HG02588 (cell line): ENCODE measurements around the gene OTULINL.
"Not testable (repeated sequence)": the region's sequence is repeated elsewhere in the genome, so short reads cannot be mapped to it uniquely, and the experiment has no call there.

Experiments used
- ATAC-seq: cut with Tn5 transposase; IDR thresholded peaks from one replicate; pipeline ENCODE4 v1.9.1; 2021; ENCODE audit warnings: mild to moderate bottlenecking, moderate library complexity; ENCODE audit not compliant: unreplicated experiment

Gene OTULINL

DNA sequence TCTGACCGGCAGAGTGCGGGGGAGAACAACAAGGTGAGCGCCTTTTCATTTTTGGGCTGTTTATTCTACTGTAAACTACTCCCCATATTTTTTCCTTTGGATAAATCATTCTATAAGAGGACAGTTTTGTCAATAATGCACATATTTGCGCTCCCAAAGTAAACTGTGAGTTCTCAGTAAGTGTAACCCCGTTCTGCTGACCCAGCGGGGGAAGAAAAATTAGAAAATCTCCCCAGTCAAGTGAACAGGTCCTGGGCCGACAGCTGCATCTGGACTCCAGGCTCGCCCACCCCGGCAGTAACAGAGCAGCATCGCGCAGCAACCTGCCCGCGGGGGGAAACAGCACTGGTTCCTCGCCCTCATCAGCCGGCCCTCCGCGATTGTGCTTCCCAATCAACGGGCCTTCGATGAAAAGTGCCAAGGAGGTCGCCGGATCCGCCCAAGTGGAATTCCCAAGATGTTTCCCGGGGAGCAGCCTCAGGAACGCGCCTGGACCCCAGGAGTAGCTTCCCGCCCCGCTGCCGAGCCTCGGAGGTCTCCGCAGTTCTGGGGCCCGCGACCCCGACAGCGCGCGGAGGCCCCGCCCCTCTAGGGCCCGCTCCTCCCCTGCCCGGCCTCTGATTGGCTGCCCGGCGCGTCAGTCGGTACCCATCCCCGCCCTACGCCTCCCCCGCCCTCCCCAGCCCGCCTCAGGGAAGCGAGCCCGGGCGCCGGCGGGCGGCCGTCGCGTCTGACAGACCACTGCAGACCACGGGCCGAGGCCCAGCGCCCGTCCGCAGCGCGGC is at the start of gene OTULINL:
Gene OTULINL (plus strand): TSS at position 687 of the 785 bp plus-strand sequence. CDS start 103 bp downstream, outside the sequence.
- peak; percentile 99 for ATAC-seq

DNA sequence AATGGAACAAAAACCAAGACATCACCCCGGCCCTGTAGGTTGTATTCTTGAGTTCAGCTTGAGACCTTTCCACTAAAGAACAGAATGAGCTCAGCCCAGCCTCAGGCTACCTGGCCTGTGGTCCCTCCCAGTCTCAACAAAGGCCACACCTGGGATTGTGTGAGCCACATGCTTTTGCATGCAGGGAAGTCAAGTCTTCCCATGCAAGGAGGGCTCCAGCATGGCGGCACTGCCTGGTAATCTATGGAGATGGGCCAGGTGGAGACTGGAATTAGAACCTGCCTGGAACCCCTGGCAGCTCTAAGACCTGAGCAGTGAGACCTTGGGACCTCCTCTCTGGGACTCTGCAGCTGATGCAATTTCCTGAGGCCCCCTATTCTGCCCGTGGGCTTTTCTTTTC is 49.4 kb upstream of the OTULINL start:
- ATAC-seq = no peak

DNA sequence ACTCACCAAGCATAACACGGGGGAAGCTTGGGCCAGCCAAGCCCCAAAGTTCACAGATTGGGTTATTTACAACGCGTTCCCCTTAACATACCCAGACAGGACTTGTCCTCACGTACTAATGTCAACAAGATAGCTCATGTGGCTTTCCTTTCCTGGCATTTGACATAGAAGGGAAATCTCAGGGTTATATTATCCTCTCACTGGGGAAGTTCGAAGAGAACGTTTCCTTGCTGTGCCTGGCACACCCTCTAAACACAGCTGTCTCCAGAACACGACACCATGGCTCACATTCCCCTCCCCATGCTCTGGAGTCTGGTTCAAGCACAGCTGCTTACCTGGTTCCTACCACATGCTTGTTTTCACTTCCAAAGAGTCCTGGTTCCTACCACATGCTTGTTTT is 46.8 kb upstream of the OTULINL start:
- no peak for ATAC-seq

DNA sequence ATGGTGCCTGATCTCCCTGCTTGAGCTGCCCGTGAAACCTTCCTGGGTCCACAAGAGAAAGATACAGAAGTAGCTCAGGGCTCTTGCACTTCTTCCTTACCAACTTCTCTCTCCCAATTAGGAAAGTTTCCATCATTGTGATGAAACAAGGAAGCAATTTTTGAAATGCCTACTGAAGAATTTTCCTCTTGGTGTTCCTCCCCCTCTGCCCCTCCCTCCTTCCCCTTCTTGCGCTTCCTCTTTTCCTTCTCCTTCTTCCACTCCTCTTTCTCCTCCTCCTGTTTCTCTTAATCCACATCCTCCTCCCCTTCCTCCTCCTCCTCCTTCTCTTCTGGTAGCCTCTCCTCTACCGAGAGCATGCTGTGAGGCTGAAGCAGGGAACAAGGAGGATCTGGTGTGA is 36.3 kb upstream of the OTULINL start:
- no peak for ATAC-seq

DNA sequence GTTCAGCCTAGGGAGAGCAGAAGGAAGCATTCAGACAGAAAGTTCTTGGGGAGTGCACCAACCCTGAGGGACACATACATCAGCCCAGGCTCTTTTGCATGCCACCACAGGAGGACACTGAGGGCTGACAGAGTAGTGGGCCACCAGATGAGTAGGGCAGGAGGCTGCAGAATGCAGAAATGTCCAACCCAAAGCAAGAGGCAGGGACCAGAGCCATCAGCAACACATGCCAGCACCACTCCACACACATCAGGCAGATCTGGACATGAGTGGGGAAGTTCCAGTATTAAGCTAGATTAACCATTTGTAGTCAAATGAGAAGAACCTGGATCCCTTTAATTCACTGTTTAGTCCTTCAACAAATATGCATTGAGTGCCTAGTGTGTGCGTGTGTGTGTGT is 35.7 kb upstream of the OTULINL start:
- no peak for ATAC-seq

DNA sequence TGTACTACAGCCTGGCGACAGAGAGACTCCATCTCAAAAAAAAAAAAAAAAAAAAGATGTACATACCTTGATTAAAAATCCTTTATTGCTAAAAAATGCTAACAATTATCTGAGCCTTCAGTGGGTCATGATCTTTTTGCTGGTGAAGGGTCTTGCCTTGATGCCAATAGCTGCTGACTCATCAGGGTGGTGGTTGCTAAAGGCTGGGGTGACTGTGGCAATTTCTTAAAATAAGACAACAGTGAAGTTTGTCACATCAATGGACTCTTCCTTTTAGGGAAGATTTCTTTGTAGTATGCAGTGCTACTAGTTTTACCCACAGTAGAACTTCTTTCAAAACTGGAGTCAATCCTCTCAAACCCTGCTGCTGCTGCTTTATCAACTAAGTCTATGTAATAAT is 33.9 kb upstream of the OTULINL start:
- ATAC-seq = no peak

DNA sequence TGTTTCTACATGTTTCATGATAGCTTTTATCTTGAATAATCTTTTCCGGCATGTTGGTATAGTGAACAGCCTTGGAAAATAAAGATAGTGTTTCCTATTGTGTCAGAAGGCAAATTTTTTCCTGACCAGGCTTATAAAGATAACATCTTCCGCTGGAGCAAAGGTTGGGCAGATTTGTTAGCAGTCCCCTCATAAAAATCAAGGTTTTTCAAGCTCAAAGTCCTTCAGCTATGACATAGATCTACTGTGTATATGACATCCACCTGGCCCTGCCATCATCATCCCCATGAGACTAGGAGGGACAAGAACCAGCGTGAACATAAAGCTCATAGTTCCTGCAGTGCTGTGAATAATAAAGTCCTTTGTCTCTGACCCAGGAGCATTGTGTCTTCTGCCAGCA is 30.4 kb upstream of the OTULINL start:
- no peak for ATAC-seq

DNA sequence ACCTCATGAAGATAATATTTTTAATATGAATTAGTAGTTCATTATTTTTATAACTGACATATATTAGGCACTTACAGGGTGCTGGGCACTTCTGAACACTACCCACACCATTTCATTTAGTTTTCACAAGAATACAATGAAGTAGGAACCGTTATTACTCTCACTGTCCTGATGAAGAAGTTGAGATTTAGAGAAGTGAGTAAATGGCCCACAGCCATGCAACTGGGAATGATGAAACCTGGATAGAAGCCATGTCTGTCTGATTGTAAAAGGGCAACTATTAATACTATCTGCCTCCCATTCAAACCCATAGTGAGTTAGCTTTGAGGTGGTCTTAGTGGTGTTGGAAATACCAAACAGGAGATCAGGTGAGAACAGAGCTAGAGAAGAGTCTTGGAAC is 29.6 kb upstream of the OTULINL start:
- ATAC-seq = no peak

DNA sequence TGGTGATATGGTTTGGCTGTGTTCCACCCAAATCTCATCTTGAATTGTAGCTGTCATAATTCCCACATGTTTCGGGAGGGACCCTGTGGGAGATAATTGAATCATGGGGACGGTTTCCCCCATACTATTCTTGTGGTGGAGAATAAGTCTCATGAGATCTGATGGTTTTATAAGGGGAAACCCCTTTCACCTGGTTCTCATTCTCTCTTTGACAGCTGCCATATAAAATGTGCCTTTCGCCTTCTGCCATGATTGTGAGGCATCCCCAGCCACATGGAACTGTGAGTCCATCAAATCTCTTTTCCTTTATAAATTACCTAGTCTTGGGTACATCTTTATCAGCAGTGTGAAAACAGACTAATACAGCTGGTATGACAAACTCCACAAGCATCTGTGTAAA is 27.3 kb upstream of the OTULINL start:
- not testable (repeated sequence) for ATAC-seq

DNA sequence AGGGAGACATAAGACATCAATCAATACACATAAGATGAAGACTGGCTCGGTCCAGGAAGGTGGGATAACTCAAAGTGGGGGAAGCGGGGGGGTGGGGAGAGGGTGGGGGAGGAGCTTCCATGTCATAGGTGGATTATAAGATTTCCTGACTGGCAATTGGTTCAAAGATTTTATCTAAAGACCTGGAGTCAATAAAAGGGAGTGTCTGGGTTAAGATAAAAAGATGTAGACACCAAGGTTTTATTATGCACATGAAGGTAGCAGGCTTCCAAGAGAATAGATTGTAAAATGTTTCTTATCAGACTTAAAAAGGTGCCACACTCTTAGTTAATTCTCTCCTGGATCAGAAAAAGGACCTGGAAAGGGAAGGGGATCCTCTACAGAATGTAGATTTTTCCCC is 25.6 kb upstream of the OTULINL start:
- ATAC-seq = no peak

DNA sequence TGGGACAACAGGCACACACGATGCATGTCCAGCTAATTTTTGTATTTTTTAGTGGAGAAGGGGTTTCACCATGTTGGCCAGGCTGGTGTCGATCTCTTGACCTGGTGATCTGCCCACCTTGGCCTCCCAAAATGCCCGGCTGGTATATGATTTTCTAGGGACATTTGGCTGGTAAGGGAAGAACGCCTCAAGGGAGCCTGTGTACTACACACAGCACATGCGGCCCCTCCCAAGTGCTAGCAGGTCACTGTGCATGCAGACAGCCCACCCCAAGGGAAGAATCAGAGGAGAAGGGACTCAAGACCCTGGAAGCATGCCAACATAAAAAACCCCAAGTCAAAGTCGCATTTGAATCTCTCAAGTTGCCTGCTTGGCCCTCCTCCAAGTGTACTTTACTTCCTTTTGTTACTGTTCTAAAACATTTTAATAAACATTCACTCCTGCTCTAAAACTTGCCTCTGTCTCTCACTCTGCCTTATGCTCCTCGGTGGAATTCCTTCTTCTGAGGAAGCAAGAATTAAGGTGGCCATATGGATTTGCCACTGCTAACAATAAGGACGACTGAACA is 24.3 kb upstream of the OTULINL start:
- ATAC-seq = no peak

DNA sequence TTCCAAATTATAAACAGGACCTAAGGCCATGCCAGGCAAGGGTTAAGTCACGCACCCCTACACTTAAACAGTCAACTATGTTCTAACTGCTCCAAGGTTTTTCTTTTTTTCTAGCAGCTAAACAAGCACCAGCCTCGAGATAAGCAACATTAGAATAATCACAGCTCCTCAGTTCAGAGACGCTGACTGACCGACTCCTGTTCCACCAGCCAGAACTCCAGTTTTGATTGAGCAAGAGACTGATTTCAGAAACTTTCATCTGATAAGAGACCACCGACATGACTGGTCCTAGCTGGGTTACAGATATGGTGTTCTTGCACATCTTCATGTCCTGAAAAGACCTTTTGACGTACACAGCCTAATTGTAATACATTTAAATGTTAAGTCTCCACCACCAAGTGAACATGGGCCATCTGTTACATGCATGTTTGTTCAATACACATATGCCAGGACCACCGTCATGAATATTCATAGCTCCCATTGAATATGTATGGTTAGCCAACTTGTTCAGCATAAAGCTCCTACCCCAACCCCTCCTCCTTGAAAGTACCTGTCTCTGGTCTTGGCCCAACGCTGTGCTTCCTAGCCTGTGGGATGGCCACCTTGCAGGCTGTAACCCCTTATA is 23.7 kb upstream of the OTULINL start:
- no peak for ATAC-seq

DNA sequence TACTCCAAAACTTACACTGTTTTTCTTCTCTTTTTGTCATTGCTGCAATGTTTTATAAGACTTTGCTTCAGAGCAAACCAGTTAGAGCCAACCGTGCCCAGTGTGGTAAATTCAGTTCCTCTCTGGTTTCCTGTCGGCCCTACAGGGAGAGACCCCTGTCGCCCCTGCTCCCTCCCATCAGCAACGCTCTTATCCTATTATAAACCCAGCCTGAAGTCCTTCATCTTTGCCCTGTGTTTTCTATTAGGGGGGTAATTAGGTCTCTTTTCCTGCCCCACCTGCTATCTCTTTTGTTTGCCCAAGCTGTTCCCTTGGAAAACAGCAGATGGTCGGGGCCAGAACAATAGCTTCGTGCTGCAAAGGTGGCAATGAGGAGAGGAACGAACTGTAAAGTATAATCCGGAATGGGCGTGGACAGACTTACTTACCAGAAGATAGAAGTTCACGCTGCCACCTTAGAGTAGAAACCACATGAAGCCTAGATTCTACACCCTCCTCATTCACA is 21.4 kb upstream of the OTULINL start:
- ATAC-seq = no peak

DNA sequence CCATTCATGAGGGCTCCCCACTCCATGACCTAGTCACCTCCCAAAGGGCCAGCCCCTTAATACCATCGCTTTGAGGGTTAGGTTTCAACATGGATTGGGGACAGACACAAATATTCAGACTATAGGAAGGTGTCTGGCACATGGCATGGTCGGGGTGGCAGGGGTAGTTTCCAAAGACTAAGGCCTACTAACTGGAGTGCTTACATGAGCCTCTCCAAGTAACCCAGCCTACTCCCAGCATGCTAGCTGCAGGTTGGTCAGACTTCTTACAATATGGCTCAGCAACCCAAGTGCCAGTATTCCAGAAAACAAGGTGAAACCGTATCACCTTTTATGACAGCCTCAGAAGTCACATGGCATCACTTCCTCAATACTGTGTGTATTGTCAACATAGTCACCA is 19.9 kb upstream of the OTULINL start:
- ATAC-seq = no peak

DNA sequence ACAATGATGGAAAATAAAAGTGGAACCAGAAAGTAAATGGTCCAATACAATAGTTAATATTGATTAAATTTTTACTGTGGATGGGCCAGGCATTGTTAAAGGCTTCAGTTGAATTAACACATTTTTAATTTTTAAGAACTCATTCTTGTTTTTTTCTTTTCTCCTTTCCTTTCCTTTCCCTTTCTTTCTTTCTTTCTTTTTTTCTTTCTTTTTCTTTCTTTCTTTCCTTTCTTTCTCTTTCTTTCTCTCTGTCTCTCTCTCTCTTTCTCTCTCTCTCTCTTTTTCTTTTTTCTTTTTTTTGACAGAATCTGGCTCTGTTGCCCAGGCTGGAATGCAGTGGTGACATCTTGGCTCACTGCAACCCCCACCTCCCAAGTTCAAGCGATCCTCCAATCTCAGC is 13.3 kb upstream of the OTULINL start:
- no peak for ATAC-seq

DNA sequence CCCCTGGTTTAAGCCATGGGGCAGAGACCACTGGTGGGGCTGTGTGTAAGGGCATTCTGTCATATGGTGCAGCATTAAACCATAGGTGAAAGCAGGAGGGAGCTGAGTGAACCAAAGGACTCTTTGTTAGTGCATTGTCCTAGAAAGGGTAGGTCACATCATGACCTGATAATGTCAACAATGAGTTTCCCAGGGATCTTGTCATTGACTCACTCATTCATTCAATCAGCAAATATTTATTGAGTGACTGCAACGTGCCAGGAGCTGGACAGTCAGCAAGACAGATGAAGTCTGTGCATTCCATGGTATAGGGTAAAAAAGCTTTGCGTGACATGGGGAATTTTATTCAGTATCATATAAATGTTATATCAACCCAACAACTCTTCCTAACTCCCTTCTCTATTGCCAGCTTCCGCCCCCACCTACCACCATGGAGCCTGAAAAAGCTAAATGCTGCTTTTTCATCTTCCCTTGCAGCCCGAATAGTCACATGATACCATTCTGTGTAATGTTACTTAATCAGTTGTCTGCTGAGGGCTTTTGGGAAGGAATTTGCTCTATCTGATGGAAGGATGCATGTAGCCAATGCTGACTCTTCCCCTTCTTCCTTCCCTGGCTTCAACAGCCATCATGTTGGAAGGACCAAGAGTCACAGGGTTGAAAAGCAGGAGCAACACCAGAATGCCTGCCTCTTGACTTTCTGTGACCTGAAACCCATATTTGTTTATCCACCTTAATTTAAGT is 11.5 kb upstream of the OTULINL start:
- ATAC-seq = no peak

DNA sequence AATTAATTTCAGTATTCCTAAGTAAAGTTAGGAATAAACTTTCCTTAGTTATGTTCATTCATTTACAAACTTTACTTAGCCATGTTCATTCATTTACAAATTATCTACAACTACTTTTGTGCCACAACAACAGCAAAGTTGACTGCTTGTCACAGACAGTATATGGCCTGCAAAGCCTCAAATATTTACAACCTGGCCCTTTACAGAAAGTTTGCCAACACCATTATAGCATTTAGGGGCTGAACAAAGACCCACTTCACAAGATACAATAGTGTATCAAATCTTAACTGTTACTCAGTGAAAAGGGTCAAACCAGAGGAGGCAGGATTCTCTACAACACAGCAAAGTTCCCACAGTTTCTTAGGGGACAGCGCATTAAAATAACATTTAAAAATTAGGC is 9.7 kb upstream of the OTULINL start:
- no peak for ATAC-seq

DNA sequence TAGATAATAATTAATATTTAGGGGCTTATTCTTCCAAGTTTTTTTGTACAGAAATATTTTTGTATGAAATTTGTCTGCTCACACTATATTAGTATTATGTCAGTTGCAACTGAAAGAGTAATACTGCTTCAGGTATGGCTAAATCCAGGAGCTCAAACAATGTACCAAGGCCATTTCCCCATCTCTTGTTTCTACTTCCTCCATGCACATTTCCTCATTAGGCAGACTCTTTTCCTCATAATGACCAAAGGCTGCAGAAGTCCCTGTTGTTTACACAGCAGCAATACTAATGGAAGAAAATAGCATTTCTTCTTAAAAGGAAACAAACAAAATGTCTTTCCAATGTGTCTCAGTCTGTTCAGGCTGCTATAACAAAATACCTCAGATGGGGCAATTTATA is 9.2 kb upstream of the OTULINL start:
- ATAC-seq = no peak

DNA sequence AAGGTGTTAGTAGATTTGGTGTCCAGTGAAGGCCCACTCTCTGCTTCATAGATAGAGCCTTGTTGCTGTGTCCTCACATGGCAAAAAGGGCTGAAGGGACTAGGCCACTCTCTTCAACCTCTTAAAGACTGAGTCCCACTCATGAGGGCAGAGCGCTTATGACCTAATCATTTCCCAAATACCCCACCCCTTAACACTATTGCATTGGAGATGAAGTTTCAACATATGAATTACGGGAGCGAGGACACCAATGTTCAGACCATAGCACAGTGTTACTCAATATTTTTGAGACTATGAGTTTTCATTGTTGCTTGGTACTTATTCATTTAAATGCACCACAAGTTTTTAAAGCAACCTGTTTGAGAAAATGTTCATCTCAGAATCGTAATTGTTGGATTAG is 8.8 kb upstream of the OTULINL start:
- no peak for ATAC-seq

DNA sequence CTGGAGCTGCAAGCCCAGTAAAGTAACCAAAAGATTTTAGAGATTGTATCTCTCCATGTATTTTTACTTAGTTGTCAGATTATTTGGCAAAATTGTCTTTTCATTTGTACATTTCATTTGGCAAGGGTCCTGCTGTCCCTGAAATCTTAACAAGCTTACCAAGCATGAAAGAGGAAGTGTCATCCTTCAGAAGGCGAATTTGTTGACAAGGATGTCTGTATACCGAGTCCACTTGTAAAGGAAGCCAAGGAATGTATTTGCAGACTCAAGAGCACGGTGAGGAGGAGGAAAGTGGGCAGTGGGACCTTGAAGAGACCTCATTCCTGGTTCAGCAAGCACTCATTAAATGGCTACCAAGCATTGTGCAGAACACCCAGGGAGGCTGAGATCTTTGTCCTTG is 7.5 kb upstream of the OTULINL start:
- no peak for ATAC-seq

DNA sequence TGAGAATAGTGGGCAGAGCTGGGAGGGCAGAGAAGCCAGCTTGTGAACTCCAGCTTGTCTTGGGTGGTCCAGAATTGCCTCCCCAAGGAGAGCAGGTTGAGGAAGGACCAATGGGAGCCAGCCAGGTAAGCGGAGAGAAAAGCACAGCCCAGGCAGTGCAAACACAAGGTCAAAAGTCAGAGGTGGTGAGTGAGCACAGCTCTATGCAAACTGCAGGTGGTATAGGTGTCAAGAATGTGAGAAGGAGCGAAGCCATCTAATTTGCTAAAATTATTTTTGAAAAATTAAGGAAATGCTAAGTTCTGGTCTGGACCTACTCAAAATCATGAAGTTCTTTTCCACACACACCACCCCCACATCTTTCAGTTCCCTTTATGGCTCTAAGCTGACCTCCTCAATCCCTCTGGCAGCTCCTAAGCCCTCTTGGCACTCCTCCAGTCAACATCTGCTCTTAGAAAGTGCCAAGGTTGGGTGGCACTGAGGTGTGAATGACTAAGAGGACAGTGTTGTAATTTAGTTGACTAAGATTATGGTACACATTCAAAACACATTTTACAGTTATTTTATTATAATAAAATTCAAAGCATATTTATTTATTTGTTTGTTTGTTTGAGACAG is 6.6 kb upstream of the OTULINL start:
- ATAC-seq = no peak
